Esophagus squamous epithelium (tissue), 4 donors: ENCODE measurements around the gene ZNF519.

Experiments
- POLR2A ChIP-seq, 4 donors: fragments of 450-650 bp; IDR thresholded peaks; one replicate each; pipeline ENCODE4 v1.6.1; 2017; ENCODE audit warnings: antibody characterized with exemption in 4 of 4, mild to moderate bottlenecking in 4 of 4, moderate library complexity in 3 of 4
- TF ChIP-seq, protein P1 (sequence below), 6 experiments: fragments of 450-650 bp in 4 of 6; fragments of 200-600 bp in 2 of 6; sonication (generic) in 2 of 6; IDR thresholded peaks; one replicate each; pipeline ENCODE4 v1.5.1; 2016 to 2019; ENCODE audit warnings: antibody characterized with exemption in 6 of 6, mild to moderate bottlenecking in 4 of 6, moderate library complexity in 4 of 6

DNA sequence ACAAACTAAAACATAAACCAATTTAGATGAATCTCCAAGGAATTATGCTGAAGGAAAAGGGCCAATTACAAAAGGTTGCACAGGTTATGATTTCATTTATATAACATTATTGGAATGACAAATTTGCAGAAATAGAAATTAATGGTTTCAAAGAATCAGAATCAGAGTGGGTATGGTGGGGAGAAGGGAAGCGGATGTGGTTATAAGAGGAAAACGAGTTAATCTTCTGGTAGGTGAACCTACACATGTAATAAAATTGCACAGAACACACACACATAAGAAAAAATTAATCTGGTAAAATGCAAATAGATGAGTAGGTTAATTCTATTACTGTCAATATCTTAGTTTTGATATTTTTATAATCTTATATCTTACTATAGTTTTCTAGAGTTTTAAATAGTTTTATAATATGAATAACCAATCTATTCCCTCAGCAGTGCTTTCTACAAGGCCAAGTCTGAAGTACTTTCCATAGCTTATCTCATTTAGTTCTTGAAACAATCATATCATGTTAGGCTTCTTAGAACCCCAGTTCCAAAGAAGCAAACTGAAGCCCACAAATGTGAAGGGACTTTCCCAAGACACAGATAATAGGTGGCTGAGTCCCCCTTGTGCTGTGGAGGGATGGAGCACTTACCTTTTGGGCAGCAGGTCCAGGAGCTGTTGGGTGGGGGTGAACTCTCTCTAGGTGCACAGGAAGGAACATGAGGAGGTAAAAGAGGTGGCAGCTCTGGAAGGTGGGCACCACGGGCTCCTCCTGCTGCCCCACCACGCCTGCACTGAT lies 31.5 kb downstream of the ZNF519 start:
- TF ChIP-seq, protein P1, sequence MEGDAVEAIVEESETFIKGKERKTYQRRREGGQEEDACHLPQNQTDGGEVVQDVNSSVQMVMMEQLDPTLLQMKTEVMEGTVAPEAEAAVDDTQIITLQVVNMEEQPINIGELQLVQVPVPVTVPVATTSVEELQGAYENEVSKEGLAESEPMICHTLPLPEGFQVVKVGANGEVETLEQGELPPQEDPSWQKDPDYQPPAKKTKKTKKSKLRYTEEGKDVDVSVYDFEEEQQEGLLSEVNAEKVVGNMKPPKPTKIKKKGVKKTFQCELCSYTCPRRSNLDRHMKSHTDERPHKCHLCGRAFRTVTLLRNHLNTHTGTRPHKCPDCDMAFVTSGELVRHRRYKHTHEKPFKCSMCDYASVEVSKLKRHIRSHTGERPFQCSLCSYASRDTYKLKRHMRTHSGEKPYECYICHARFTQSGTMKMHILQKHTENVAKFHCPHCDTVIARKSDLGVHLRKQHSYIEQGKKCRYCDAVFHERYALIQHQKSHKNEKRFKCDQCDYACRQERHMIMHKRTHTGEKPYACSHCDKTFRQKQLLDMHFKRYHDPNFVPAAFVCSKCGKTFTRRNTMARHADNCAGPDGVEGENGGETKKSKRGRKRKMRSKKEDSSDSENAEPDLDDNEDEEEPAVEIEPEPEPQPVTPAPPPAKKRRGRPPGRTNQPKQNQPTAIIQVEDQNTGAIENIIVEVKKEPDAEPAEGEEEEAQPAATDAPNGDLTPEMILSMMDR (IDR thresholded peaks at IDR 0.05): no peak
- no peak for TF ChIP-seq POLR2A (IDR thresholded peaks at IDR 0.05)
